Adrenal gland (tissue), 5 donors: ENCODE measurements around the gene UVRAG.

Experiments
- POLR2A ChIP-seq, 2 donors: fragments of 450-650 bp; IDR thresholded peaks; one replicate each; pipeline ENCODE4 v1.6.1; 2017; ENCODE audit warnings: antibody characterized with exemption in 2 of 2, mild to moderate bottlenecking in 2 of 2, moderate library complexity in 1 of 2
- TF ChIP-seq, protein P1 (sequence below), 6 experiments: fragments of 450-650 bp in 4 of 6; fragments of 200-600 bp in 2 of 6; sonication (generic) in 1 of 6; IDR thresholded peaks; 1 replicate in 5 of 6; 2 replicates in 1 of 6; pipeline versions ENCODE4 v1.5.1 to v1.8.0; 2016 to 2021; ENCODE audit warnings: antibody characterized with exemption in 6 of 6, mild to moderate bottlenecking in 2 of 6, moderate library complexity in 1 of 6
- donor health status: DM: no; HTN: no; CAD: no.

DNA sequence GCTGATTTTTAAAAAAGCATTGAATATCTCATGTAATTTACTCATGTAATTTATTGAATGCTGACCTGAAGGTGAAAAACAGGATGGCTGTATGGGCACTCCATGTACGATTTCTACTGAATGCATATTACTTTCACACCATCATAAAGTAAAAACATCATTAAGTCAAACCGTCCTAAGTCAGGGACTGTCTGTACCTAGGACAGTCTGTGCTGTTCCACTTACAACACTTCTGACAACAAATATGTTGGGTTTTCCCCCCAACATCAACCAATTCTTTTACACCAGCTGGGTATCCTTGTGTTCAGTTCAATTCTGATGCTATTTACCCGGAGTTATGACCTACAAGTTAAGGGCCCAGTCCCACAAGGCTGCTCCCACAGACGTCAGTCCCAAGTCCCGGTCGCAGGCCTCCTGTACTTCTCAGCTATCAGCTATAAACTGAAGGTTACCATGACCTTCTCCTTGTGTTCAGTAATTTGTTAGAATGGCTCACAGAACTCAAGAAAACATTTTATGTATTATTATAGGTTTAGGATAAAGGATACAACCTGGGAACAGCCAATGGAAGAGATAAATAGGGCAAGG lies 17.0 kb downstream of the UVRAG start:
- TF ChIP-seq, protein P1, sequence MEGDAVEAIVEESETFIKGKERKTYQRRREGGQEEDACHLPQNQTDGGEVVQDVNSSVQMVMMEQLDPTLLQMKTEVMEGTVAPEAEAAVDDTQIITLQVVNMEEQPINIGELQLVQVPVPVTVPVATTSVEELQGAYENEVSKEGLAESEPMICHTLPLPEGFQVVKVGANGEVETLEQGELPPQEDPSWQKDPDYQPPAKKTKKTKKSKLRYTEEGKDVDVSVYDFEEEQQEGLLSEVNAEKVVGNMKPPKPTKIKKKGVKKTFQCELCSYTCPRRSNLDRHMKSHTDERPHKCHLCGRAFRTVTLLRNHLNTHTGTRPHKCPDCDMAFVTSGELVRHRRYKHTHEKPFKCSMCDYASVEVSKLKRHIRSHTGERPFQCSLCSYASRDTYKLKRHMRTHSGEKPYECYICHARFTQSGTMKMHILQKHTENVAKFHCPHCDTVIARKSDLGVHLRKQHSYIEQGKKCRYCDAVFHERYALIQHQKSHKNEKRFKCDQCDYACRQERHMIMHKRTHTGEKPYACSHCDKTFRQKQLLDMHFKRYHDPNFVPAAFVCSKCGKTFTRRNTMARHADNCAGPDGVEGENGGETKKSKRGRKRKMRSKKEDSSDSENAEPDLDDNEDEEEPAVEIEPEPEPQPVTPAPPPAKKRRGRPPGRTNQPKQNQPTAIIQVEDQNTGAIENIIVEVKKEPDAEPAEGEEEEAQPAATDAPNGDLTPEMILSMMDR (IDR thresholded peaks at IDR 0.05): no peak
- no peak for TF ChIP-seq POLR2A (IDR thresholded peaks at IDR 0.05)
